Kidney (tissue), 14 donors: ENCODE results near the gene PKD1L1. TPM values are rescaled to one million over a fixed set of nuclear protein-coding genes. Genes with fewer than 3 reads are reported as not detected.

Experiments used
- DNase-seq, 5 donors: peaks; one replicate each; pipeline ENCODE4 v3.0.0-alpha.2; 2013 to 2020
- FAIRE-seq: peaks from 2 replicates; lab custom pipeline; 2012; peaks lifted over from hg19 to GRCh38; lab: Jason Lieb, UNC
- H3K27ac ChIP-seq, 2 donors: one replicate each; pipeline ENCODE4 v1.7.0; 2013; ENCODE audit warnings: low read depth in 2 of 2, low read length in 2 of 2, inconsistent platforms in 1 of 2
- H3K27me3 ChIP-seq: one replicate; pipeline ENCODE4 v1.7.1; 2013; ENCODE audit warnings: low read length, inconsistent platforms; ENCODE audit not compliant: control insufficient read depth, insufficient read depth
- H3K36me3 ChIP-seq, 3 donors: one replicate each; pipeline versions ENCODE4 v1.7.0 to v1.7.1; 2013; ENCODE audit warnings: low read length in 3 of 3, control low read depth in 1 of 3, inconsistent platforms in 1 of 3; ENCODE audit not compliant: insufficient read depth in 3 of 3, control insufficient read depth in 2 of 3
- H3K4me1 ChIP-seq, 3 donors: one replicate each; pipeline versions ENCODE4 v1.7.0 to v1.7.1; 2013; ENCODE audit warnings: low read length in 3 of 3, inconsistent platforms in 1 of 3, low read depth in 1 of 3; ENCODE audit not compliant: control insufficient read depth in 2 of 3, insufficient read depth in 2 of 3
- H3K4me3 ChIP-seq, 3 donors: one replicate each; pipeline versions ENCODE4 v1.7.0 to v1.8.1; 2013; ENCODE audit warnings: low read length in 3 of 3, control low read depth in 1 of 3, inconsistent platforms in 1 of 3
- H3K9ac ChIP-seq, 3 donors: one replicate each; pipeline versions ENCODE4 v1.7.0 to v1.7.1; 2013; ENCODE audit warnings: low read length in 3 of 3, control low read depth in 1 of 3, inconsistent platforms in 1 of 3
- H3K9me3 ChIP-seq, 3 donors: one replicate each; pipeline versions ENCODE4 v1.7.0 to v1.7.1; 2013; ENCODE audit warnings: low read length in 3 of 3, control low read depth in 1 of 3, inconsistent platforms in 1 of 3; ENCODE audit not compliant: control insufficient read depth in 2 of 3, insufficient read depth in 1 of 3
- intact Hi-C: fragments of 100-400 bp; cut with DNase I; formaldehyde crosslinking; loops from one replicate; pipeline ENCODE4 v1.11.1; 2022
- polyA plus RNA-seq: library from polyadenylated mRNA; stranded (reverse); fragments of 350-450 nt; fragmentation: Illumina TruSeq; extraction: RNeasy Lipid Tissue Mini Kit (QIAGEN cat#74804); gene quantifications from one replicate; pipeline ENCODE4 v1.2.3, GENCODE V29; 2014; ENCODE audit warnings: low read depth, low replicate concordance; ENCODE audit not compliant: insufficient read depth
- total RNA-seq: library from RNA; stranded (reverse); fragmentation: NEBNext Ultra II Directional; extraction: Animal tissue kit (Norgen Biotek cat#: 25700); gene quantifications from one replicate; pipeline ENCODE4 v1.2.1, GENCODE V29; 2021
- TF ChIP-seq, protein P1 (sequence below): IDR thresholded peaks from 3 replicates; pipeline ENCODE4 v1.5.1; 2012; ENCODE audit warnings: mild to moderate bottlenecking, moderate library complexity, borderline replicate concordance; ENCODE audit not compliant: insufficient read depth; ENCODE audit errors: extremely low read depth
- donor health status: control.
- donor health status: control.
- donor health status: control.
- donor health status: control.
- donor health status: control.
- donor health status: DM: yes; HTN: yes; CAD: no.
- donor health status: Normal renal cell carcinoma (clear cell type).

PKD1L1 gene
- total and polyA plus RNA-seq, 2 donors from 2014 or later, result 0.32 to 0.82 TPM

- intact Hi-C loops, result no loop called here
- Histone ChIP-seq H3K4me3 (no peak overlapping the region), H3K27me3 (no peaks in the 10 kb centered on the region), H3K4me1 (no peaks in the 10 kb centered on the region), H3K9ac (no peak overlapping the region), H3K27ac (no peak overlapping the region), H3K9me3 (no peaks in the 10 kb centered on the region), H3K36me3 (no peaks in the 10 kb centered on the region)
- DNase-seq (no peak), FAIRE-seq (no peak)
- TF ChIP-seq, protein P1, sequence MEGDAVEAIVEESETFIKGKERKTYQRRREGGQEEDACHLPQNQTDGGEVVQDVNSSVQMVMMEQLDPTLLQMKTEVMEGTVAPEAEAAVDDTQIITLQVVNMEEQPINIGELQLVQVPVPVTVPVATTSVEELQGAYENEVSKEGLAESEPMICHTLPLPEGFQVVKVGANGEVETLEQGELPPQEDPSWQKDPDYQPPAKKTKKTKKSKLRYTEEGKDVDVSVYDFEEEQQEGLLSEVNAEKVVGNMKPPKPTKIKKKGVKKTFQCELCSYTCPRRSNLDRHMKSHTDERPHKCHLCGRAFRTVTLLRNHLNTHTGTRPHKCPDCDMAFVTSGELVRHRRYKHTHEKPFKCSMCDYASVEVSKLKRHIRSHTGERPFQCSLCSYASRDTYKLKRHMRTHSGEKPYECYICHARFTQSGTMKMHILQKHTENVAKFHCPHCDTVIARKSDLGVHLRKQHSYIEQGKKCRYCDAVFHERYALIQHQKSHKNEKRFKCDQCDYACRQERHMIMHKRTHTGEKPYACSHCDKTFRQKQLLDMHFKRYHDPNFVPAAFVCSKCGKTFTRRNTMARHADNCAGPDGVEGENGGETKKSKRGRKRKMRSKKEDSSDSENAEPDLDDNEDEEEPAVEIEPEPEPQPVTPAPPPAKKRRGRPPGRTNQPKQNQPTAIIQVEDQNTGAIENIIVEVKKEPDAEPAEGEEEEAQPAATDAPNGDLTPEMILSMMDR, result no peak
Observed at GRCh38 chr7:47932466-47933037, 15.7 kb downstream of the PKD1L1 start.

DNA sequence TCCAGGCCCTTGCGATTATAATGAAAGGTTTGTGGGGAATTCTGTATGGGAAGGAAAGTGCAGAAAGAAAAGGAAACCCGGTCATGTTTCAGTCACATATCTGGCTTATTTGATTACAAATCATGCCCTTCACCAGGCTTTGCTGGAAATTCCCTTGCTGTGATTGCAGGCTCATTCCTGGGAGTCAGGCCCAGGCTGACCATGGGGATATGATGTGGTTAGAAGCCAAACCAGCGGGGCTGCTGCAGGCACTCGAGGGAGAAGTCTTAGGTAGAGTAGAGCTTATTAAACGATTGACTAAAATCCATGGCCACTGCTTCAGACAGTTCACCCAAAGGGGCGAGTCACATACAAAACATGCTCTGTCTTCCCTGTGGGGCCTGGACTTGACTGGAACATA is 16.2 kb downstream of the PKD1L1 start:
- DNase-seq (no peak), FAIRE-seq (no peak)
- Histone ChIP-seq H3K4me1 (no peaks in the 10 kb centered on the region), H3K9ac (no peak overlapping the region), H3K27ac (no peak overlapping the region), H3K36me3 (no peaks in the 10 kb centered on the region), H3K27me3 (no peaks in the 10 kb centered on the region), H3K4me3 (no peak overlapping the region), H3K9me3 (no peaks in the 10 kb centered on the region)
- intact Hi-C loops, result no loop called here
- TF ChIP-seq, protein P1, result no peak

GRCh38 chr7:47931005-47932004 is 17.0 kb downstream of the PKD1L1 start:
- H3K4me1 ChIP-seq, result no peaks in the 10 kb centered on the region
- TF ChIP-seq, protein P1, result no peak
- no peaks in the 10 kb centered on the region for H3K36me3 ChIP-seq
- H3K9ac ChIP-seq, result no peak overlapping the region
- FAIRE-seq (no peak), DNase-seq (no peak)
- intact Hi-C loops, result no loop called here
- no peak overlapping the region for H3K4me3 ChIP-seq
- no peaks in the 10 kb centered on the region for H3K27me3 ChIP-seq
- no peaks in the 10 kb centered on the region for H3K9me3 ChIP-seq
- no peak overlapping the region for H3K27ac ChIP-seq
